GM18519 (cell line): Measurements from ENCODE around the gene NT5DC1.
"Not testable (repeated sequence)": the region's sequence is repeated elsewhere in the genome, so short reads cannot be mapped to it uniquely, and the experiment has no call there.

Experiments used
- ATAC-seq: cut with Tn5 transposase; IDR thresholded peaks from one replicate; pipeline ENCODE4 v1.9.1; 2021; ENCODE audit warnings: mild to moderate bottlenecking, moderate library complexity; ENCODE audit not compliant: unreplicated experiment, low FRiP score

The NT5DC1 gene

GRCh38 chr6:116087437-116088027, 13.1 kb upstream of the NT5DC1 start:
- peak; percentile 93 for ATAC-seq

GRCh38 chr6:116088946-116089345, 11.7 kb upstream of the NT5DC1 start:
- no peak for ATAC-seq

GRCh38 chr6:116090251-116090650, 10.4 kb upstream of the NT5DC1 start:
- peak; percentile 78 for ATAC-seq

GRCh38 chr6:116094041-116094440, 6.6 kb upstream of the NT5DC1 start:
- no peak for ATAC-seq

- ATAC-seq = not testable (repeated sequence)
Measured at GRCh38 chr6:116096048-116096759, 4.4 kb upstream of the NT5DC1 start.

GRCh38 chr6:116096979-116097816, 3.5 kb upstream of the NT5DC1 start:
- ATAC-seq = no peak

- no peak for ATAC-seq
Measured at GRCh38 chr6:116099036-116099435, 1.6 kb upstream of the NT5DC1 start.

- ATAC-seq = no peak
Measured at GRCh38 chr6:116101302-116101718, 657 bp downstream of the NT5DC1 start.

GRCh38 chr6:116101790-116102189, 1.1 kb downstream of the NT5DC1 start:
- ATAC-seq = no peak

GRCh38 chr6:116102873-116103272, 2.2 kb downstream of the NT5DC1 start:
- ATAC-seq = no peak

GRCh38 chr6:116104636-116105035, 4.0 kb downstream of the NT5DC1 start:
- ATAC-seq = no peak

GRCh38 chr6:116105247-116105646, 4.6 kb downstream of the NT5DC1 start:
- no peak for ATAC-seq

GRCh38 chr6:116106146-116106545, 5.5 kb downstream of the NT5DC1 start:
- ATAC-seq = no peak

- no peak for ATAC-seq
Measured at GRCh38 chr6:116108836-116109235, 8.2 kb downstream of the NT5DC1 start.

GRCh38 chr6:116111552-116112528, 11.2 kb downstream of the NT5DC1 start:
- ATAC-seq = peak; percentile 51

- no peak for ATAC-seq
Measured at GRCh38 chr6:116113386-116113785, 12.7 kb downstream of the NT5DC1 start.

- no peak for ATAC-seq
Measured at GRCh38 chr6:116115781-116116180, 15.1 kb downstream of the NT5DC1 start.

- ATAC-seq = no peak
Measured at GRCh38 chr6:116118608-116119007, 18.0 kb downstream of the NT5DC1 start.

- no peak for ATAC-seq
Measured at GRCh38 chr6:116120430-116120829, 19.8 kb downstream of the NT5DC1 start.

- ATAC-seq = no peak
Measured at GRCh38 chr6:116126032-116126431, 25.4 kb downstream of the NT5DC1 start, which contains the start of gene COL10A1. Gene COL10A1 (minus strand): TSS chr6:116126132. CDS start chr6:116125492, 640 bp downstream.
